Measurements from ENCODE around the gene CNOT6.
"Not testable (repeated sequence)": the region's sequence is repeated elsewhere in the genome, so short reads cannot be mapped to it uniquely, and the experiment has no call there.

Gene CNOT6

GRCh38 chr5:180472269-180472668 is 21.9 kb upstream of the CNOT6 start:
- no peak for DNase-seq

GRCh38 chr5:180473386-180473785 is 20.8 kb upstream of the CNOT6 start:
- not testable (repeated sequence) for DNase-seq

- DNase-seq: no peak
Observed at GRCh38 chr5:180474569-180474968, 19.6 kb upstream of the CNOT6 start.

DNA sequence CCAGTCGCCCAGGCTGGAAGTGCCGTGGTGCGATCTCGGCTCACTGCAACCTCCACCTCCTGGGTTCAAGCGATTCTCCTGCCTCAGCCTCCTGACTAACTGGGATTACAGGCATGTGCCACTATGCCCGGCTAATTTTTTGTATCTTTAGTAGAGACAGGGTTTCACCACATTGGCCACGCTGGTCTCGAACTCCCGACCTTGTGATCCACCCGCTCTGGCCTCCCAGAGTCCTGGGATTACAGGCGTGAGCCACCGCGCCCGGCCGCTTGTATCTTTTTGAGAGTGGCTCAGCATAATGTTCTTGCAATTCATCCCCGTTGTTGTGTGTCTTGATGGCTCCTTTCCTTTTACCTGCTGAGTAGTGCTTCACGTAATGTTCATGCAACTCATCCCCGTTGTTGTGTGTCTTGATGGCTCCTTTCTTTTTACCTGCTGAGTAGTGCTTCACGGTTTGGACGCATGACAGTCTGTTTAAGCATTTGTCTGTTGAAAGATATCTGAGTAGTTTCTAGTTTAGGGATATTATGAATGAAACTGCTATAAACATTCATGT is 18.1 kb upstream of the CNOT6 start:
- DNase-seq: not testable (repeated sequence)

- DNase-seq: no peak
Observed at GRCh38 chr5:180484813-180485212, 9.4 kb upstream of the CNOT6 start.

DNA sequence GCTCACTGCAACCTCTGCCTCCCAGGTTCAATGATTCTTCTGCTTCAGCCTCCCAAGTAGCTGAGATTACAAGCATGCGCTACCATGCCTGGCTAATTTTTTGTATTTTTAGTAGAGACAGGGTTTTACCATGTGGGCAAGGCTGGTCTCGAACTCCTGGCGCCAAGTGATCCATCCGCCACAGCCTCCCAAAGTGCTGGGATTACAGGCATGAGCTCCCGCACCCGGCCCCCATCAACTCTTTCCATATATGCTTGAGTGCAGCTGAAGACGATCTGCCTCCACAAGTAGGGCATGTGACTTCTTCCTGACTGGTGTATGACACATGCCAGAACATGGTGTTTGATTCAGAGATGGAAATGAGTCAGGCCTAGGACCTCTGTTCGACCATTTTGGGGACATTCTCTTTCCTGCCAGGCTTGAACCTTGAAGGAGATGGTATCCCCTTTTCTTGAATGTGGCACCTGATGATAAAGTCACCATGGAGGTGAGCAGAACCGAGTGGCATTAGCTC is 7.5 kb upstream of the CNOT6 start:
- DNase-seq: no peak

DNA sequence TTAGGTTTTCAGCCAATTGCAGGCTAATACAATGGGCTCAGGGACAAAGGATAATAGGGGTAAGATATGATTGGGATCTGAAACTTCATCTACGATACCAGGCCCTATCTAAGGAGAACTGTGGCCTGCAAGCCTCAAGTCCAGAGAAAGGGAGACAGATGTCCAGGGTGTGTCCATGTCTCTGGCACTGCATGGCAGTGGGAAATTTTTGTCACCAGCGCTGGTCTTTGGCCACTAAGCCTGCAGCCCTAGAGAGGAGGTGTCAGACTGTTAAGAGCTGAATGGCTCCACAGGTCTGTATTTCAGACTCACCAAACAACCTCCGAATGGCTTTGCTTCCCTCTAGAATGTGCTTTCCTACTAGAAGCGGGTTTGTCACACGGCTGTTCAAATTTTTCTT is 6.6 kb upstream of the CNOT6 start:
- no peak for DNase-seq

GRCh38 chr5:180491496-180491895 is 2.7 kb upstream of the CNOT6 start:
- DNase-seq: no peak

GRCh38 chr5:180492226-180492903 is 1.8 kb upstream of the CNOT6 start:
- DNase-seq: no peak

DNA sequence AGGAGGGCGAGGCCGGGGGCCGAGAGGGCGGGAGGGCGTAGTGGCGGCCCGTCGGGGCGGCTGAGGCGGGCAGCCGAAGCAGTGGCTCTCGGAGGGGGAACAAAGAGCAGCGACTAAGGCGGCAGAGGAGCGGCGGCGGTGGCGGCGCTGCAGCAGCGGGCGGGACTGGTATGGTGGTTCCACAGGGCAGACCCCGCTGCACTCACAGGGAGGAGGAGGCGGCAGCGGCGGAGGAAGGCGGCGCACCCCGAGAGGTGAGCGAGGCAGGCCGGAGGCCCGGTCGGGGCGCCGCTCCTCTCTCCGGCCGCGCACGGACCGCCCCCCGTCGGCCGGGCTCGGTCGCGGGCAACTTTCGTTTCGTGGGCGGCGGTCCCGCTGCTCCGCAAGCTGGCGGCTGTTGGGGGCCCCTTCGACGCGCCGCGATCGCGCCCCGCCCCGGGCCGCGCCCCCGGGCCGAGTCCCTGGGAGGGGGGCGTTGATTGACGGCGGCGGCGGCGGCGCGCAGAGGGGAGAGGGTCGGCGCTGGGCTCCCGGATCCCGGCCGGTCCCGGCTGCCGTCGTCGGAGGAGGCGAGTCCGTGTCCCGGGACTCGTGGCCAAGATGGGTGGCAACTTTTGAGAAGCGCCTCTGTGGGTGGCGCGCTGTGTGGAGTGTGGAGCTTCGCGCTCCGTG is 467 bp downstream of the CNOT6 start:
- peak; percentile 49 for DNase-seq

GRCh38 chr5:180495292-180495691 is 1.1 kb downstream of the CNOT6 start:
- DNase-seq: no peak

DNA sequence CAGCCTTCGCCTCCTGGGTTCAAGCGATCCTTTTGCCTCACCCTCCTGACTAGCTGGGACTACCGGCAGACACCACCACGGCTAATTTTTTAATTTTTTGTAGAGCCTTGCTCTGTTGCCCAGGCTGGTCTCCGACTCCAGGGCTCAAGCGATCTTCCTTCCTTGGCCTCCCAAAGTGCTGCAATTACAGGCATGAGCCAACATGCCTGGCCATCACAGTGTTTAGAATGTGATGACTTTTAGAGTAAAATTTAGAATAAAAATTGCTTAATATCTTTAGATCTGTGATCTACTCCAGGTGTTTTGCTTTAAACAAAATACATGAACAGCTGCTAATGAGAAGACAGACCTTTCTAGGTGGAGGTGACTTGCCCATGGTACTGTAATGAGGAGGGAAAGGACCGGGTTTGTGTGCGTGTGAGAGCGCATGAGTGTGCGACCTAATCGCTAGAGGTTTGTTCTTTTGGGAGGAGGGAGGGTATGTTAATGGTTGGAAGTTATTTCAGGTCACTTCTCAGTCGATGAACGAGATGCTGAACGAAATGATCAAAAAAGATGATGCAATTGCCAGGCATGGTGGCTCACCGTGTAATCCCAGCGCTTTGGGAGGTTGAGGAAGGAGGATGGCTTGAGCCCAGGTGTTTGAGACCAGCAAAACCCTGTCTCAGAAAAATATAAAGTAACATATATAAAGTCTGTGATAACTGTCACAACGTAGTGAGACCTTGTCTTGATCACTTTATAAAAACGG is 2.0 kb downstream of the CNOT6 start:
- no peak for DNase-seq

- DNase-seq: not testable (repeated sequence)
Observed at GRCh38 chr5:180496806-180497205, 2.6 kb downstream of the CNOT6 start.

DNA sequence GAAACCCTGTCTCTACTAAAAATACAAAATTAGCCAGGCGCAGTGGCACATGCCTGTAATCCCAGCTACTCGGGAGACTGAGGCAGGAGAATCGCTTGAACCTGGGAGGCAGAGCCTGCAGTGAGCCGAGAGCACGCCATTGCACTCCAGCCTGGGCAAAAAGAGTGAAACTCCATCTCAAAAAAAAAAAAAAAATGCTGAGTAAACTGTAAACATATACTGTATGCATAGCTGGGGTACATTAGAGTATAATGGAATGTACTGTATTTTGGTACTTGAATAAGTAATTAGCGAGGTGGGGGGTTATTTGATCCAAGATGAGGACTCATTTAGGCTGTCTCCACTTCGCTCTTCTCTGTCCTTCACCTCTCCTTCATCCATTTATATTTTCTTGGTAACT is 3.7 kb downstream of the CNOT6 start:
- DNase-seq: not testable (repeated sequence)

DNA sequence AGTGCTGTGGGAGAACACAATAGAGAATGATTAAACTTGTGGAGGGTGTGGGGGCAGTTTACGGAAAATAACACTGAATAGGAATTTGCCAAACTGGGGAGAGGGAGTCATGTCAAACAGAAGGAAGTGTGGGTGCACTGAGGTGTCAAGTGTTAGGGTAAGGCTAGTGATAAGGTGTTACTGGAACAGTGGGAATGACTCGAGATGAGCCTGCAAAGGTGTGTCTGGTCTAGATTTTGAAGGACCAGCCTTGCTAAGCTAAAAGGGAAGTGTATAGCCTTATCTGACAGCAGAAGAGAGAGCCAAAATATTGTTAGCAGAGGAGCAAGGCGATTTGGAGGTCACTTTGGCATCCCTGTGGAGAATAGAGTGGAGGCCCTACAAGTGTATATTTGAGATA is 4.2 kb downstream of the CNOT6 start:
- DNase-seq: no peak

- no peak for DNase-seq
Observed at GRCh38 chr5:180499684-180500083, 5.5 kb downstream of the CNOT6 start.

GRCh38 chr5:180500300-180500699 is 6.1 kb downstream of the CNOT6 start:
- DNase-seq: not testable (repeated sequence)

DNA sequence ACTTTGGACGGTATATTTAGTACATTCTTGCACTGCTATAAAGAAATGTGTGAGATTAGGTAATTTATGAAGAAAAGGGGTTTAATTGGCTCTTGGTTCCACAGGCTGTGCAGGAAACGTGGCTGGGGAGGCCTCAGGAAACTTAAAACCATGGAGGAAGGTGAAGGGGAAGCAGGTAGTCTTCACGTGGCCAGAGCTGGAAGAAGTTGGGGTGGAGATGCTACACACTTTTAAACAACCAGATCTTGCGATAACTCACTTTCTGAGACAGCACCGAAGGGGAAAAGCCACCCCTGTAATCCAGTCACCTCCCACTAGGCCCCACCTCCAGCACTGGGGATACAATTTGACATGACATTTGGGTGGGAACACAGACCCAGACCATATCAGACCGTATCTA is 13.5 kb downstream of the CNOT6 start:
- DNase-seq: no peak

- DNase-seq: no peak
Observed at GRCh38 chr5:180515294-180515693, 21.1 kb downstream of the CNOT6 start.

DNA sequence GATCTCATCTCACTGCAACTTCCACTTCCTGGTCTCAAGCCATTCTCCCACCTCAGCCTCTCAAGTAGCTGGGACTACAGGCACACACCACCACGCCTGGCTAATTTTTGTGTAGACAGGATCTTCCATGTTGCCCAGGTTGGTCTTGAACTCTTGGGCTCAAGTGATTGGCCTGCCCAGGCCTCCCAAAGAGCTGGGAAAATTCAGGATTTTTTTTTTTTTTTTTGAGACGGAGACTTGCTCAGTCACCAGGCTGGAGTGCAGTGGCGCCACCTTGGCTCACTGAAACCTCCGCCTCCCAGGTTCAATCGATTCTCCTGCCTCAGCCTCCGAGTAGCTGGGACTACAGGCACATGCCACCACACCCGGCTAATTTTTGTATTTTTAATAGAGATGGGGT is 21.8 kb downstream of the CNOT6 start:
- not testable (repeated sequence) for DNase-seq

DNA sequence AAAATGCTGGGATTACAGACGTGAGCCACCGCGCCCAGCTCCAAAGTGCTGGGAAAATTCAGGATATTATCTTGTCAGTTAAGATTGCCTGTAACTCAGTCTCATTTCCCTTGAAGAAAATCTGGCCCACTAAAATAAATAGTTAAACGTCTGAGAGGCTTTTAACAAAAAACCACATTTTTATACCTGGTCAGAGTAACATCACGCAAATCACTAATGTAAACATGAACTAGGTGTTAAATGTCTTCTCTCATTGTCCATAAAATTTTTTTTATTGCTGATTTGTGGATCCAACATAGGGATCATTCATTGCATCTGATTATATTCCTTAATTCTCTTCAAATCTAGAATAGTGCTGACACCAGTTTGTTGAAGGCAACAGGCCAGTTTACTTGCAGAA is 22.3 kb downstream of the CNOT6 start:
- DNase-seq: no peak

GRCh38 chr5:180519098-180519497 is 24.9 kb downstream of the CNOT6 start:
- no peak for DNase-seq

DNA sequence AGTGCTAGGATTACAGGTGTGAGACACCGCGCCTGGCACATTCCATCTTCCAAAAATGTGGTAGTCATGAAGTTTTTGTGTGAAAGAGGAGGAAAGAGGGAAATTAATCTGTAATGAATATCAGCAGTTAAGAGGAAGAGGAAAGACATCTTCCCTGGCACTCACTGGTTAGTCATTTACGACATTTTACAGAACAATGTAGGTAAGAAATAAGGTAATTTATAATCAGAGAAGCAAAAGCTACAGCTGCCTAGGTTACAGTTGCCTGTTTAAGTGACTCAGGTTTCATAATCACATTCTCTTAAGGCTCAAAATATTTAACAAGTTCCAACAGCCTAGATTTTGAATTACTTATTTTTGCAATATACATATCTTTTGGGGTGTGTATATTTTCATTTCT is 26.9 kb downstream of the CNOT6 start:
- no peak for DNase-seq

GRCh38 chr5:180521591-180521990 is 27.4 kb downstream of the CNOT6 start:
- DNase-seq: no peak
